IPS-NIHi11 (cell line): ENCODE measurements around the gene BICRAL.
"Not testable (repeated sequence)": the region's sequence is repeated elsewhere in the genome, so short reads cannot be mapped to it uniquely, and the experiment has no call there.

Experiments used
- DNase-seq: peaks from one replicate; pipeline ENCODE4 v3.0.0; 2012; ENCODE audit warnings: mixed read lengths, low spot score

The BICRAL gene, protein sequence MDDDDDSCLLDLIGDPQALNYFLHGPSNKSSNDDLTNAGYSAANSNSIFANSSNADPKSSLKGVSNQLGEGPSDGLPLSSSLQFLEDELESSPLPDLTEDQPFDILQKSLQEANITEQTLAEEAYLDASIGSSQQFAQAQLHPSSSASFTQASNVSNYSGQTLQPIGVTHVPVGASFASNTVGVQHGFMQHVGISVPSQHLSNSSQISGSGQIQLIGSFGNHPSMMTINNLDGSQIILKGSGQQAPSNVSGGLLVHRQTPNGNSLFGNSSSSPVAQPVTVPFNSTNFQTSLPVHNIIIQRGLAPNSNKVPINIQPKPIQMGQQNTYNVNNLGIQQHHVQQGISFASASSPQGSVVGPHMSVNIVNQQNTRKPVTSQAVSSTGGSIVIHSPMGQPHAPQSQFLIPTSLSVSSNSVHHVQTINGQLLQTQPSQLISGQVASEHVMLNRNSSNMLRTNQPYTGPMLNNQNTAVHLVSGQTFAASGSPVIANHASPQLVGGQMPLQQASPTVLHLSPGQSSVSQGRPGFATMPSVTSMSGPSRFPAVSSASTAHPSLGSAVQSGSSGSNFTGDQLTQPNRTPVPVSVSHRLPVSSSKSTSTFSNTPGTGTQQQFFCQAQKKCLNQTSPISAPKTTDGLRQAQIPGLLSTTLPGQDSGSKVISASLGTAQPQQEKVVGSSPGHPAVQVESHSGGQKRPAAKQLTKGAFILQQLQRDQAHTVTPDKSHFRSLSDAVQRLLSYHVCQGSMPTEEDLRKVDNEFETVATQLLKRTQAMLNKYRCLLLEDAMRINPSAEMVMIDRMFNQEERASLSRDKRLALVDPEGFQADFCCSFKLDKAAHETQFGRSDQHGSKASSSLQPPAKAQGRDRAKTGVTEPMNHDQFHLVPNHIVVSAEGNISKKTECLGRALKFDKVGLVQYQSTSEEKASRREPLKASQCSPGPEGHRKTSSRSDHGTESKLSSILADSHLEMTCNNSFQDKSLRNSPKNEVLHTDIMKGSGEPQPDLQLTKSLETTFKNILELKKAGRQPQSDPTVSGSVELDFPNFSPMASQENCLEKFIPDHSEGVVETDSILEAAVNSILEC

GRCh38 chr6:42781796-42782688 is at the start of gene BICRAL:
Gene BICRAL (plus strand): TSS chr6:42782052. CDS start chr6:42822023, 39,971 bp downstream.
- peak; percentile 78 for DNase-seq

- not testable (repeated sequence) for DNase-seq
Observed at GRCh38 chr6:42733867-42734481, 47.9 kb upstream of the BICRAL start.

DNA sequence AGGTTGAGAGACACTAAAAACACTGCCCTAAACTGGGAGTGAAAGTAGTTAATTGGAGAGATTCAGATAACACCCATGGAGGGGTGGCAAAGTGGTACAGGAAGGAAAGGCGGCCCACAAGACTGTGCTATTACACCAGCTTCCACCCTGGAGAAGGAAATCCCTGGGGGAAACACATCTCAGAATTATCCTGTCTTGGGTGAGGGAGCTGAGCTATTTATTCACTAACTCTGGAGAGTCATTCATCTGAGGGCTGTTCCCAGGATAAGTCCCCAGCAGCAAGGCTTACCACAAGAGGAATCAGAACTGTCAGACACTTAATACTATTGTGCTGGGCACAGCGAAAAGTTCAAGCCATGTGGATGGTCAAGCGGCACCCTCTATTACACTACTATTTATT is 45.9 kb upstream of the BICRAL start:
- DNase-seq = no peak

DNA sequence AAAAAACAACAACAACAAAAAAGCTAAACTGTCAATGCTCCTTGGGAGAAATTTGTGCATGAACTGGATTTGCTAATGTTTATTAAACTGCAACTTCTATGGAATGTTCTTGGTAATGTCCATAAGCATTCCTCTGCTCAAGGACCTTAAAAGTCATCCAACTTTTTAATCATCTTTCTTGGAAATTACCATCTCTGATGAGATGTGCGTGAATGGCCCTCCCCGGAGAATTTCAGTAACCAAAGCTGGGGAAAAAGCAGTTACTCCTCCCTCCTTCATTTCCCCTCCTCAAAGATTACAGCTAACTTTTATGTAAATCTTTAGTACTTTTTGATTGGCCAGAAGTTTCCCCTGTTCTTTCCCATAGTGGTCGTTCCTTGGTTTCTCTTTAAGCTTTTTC is 41.1 kb upstream of the BICRAL start:
- no peak for DNase-seq

- DNase-seq = no peak
Observed at GRCh38 chr6:42742116-42742894, 39.5 kb upstream of the BICRAL start.

DNA sequence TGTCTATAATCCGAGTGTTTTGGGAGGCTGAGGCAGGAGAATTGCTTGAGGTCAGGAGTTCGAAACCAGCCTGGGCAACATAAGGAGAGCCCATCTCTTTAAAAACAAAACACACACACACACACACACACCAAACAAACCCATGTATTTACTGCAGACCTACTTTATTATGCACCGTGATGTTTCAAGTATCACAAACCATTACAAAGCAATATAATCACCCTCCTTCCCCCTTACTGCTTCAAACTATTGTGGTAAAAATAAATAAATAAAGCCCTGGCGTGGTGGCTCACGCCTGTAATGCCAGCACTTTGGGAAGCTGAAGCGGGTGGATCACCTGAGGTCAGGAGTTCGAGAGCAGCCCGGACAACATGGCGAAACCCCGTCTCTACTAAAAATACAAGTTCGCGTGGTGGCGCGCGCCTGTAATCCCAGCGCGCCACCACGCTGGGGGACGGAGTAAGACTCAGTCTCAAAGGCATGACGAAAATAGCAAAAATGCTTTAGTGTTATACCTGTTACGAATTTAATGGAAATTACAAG is 37.4 kb upstream of the BICRAL start:
- no peak for DNase-seq

DNA sequence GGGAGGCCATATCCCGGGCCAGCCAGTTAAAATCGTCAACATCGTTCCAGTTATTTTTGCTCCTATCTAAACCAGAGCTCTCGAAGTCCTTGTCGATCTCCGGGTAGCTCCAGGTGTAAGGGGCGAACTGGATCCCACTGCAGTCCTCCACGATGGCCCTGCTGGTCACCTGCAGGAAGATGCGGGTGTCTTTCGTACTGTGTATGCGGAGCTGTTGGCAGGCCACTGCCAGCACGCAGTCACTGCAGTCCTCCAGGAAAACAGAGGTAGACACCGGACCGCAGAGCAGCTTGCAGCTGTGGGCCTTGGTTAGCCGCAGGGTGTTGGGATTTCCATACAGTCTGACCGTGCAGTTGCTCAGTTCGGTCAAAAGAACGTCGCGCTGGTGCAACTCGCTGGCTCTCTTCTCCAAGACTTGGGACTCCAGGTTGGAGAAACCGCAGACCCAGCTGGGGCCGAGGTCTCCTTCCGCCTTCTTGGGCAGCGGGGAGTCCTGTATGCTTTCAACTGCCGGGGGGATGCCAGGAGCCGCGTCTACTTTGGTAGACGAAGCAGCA is 36.7 kb upstream of the BICRAL start:
- DNase-seq = peak; percentile 32

DNA sequence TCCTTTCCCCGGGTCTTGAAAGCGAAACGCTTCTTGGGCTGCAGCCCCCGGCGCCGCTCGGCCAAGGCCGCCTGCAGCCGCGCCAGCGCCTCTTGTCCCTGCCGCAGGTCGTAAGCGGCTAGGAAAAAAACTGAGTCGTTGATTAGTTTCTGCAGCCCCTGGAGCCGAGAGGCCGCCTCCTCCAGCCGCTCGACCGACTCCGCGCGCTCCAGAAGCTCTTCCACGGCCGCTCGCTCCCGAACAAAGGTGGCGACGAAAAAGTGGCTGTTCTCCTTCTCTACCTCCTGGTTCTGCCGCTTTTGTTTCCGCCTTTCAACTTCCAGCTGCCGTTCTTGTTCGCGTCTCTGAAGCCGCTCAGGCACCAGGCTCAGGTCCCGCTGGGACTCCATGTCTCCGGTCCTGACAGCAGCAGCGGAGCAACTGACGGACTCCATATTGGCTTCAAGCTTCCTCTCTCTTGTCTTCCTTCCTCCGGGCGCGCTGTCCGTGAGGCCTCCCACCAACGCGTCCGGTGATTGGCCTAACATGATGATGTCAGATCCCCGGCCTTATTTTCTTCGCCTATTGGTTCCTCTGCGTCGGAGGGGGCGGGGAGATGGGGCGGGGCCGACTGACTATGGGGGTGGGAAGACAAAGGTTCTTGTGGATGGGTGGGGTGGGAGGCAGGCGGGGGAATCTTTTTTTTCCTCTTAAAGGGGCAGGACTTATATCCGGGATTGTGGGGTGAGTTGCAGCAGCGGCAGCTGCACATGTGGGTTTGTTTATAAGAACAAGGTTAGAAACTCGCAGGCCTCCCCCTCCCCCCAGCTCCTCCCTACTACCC is 36.0 kb upstream of the BICRAL start, which contains the start of gene TBCC:
TSS of gene TBCC (minus strand) at position 464 of the 823 bp plus-strand sequence. CDS start at position 434, 30 bp downstream.
- DNase-seq = peak; percentile 99

DNA sequence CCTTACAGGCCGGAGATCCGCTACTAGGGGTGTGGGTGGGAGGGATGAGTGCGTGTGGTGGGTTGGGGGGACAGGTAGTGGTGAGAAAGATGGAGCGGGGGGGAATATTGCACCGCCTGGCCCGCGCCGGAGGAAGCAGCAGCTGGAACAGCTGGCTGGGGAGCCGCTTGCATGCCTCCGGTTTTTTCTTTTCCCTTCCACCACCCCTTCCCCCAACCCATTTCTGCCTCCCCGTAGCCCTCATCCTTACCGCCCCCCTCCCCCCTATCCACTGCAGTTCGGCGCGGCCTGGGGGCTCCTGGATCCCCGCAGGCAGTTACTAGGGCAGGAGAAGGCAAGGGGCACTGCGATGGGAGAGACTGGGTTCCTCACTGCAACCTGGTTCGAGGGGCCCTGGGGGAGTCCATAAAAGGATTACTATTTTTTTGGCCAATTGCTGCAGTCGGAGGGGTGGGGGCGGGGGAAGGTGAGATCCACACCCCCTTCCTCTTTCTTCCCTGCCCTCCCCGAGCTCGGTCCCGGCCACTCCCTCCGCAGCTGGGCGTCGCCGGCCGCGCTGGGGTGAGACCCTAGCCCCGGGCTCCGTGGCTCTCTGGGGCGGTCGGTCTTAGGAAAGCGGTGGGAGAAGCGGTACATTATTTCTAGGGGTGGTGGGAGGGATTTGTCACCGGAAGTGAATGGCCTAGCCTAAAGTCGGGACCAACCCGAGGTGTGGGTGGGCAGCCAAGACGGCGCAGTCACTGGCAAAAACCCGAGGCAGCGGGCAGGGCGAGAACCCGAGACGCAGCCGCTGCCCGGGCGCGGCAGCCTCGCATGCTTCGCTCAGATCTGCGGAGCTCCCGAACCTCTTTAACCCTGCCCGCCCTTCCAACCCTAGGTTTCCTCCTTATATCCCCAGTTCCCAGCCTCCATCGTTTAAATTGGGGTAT is 35.1 kb upstream of the BICRAL start:
- DNase-seq = peak; percentile 93

DNA sequence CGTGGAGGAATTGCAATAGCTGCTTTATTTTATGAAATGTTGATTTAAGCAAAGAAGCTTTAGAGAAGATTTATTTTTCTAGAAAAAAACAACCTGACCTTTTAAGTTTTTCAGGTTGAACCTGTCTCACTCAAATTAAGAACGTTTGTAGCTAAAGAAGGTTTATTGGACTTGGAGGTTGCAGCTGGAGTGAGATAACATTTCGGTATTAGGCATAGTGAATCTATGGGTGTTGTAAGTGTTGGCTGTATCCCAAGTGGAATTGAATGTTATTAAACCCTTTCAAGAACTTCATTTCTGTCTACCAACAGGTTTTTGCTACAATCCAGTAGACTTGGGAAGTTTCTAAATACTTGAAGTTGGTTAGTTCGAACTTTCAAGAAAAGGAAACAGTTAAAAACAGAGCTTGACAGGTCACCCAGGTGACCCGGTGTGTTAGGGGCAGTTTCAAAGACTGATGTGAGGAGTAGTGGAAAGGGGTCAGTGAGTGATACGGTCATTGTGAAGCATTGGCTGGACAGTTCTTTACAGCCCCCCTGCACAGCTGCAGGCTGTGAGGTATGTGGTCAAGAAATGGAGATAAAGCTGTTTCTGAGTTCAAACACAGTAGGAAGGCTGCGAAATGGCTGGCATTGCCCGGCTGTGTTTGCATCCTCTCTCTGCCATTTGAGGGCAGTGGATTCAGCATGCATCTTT is 33.5 kb upstream of the BICRAL start:
- DNase-seq = no peak

GRCh38 chr6:42751055-42751454 is 30.8 kb upstream of the BICRAL start:
- DNase-seq = no peak

- DNase-seq = no peak
Observed at GRCh38 chr6:42754759-42755158, 27.1 kb upstream of the BICRAL start.

GRCh38 chr6:42756722-42757121 is 25.1 kb upstream of the BICRAL start:
- peak; percentile 22 for DNase-seq

DNA sequence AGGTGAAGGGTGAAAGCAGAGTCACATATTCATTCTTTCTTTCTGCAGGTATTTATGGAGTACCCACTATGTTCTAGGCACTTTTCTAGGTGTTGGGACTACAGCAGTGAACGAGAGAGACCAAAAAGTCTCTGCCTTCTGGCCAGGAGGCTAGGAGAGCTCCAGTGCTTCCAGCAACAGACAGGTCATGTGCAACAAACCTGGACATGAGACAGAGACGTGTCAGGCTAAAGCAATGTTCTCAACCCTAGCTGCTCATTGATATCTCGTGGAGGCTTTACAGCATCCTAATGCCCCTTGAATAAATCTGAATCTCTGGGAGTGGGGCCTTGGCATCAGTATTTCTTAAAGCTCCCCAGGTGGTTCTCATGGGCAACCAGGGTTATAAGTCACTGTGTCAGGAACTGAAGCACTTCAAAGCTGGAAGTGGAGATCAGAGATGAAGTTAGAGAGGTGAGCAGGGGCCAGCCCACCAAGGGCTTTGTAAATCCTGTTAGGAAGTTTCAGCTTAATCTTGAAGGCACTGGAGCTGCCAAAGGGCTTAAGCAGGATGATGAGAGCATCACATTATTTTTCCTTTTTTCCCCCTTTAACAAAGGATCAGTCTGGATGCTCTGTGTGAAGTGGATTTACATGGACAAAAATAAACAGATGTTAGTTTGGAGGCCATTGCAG is 23.0 kb upstream of the BICRAL start:
- no peak for DNase-seq

DNA sequence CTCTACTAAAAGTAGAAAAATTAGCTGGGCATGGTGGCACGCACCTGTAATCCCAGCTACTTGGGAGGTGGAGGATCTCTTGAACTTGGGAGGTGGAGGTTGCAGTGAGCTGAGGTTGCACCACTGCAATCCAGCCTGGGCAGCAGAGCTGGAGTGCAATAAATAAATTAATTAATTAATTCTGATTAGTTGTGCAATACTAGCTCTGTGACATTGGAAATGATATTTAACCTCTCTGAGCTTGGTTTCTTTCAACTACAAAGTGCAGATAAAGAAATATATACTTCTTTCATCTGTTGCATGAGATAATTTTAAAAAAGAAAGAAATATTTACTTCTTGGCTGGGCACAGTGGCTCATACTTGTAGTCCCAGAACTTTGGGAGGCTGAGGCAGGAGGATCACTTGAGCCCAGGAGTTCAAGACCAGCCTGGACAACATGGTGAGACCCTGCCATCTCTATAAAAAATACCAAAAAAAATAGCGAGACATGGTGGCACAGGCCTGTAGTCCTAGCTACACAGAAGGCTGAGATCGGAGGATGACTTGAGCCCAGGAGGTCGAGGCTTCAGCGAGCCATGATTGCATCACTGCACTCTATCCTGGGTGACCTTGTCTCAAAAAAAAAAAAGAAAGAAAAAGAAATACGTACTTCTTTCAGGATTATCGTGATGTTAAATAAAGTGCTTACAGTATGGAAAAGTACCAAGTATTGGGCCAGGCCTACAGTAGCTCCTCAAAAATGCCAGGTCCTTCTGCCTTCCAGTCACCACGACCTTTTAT is 20.4 kb upstream of the BICRAL start:
- no peak for DNase-seq
